Small intestine (tissue), 7 donors: ENCODE measurements around the gene TMEM117. TPM values are rescaled to one million over a fixed set of nuclear protein-coding genes. Genes with fewer than 3 reads are reported as not detected.
"Not testable (repeated sequence)": the region's sequence is repeated elsewhere in the genome, so short reads cannot be mapped to it uniquely, and the experiment has no call there.

ENCODE experiments used
- DNase-seq, 2 donors: peaks; one replicate each; pipeline versions ENCODE4 v3.0.0 to v3.0.0-alpha.2; 2013
- FAIRE-seq: peaks from 2 replicates; lab custom pipeline; 2012; peaks lifted over from hg19 to GRCh38; lab: Jason Lieb, UNC
- H3K27ac ChIP-seq, 3 donors: one replicate each; pipeline ENCODE4 v1.5.1; 2013; ENCODE audit warnings: low read length in 2 of 3, mild to moderate bottlenecking in 2 of 3, control low read depth in 1 of 3, inconsistent platforms in 1 of 3, low read depth in 1 of 3, moderate library complexity in 1 of 3
- H3K27me3 ChIP-seq, 3 donors: one replicate each; pipeline ENCODE4 v1.6.1; 2013; ENCODE audit warnings: low read length in 3 of 3, inconsistent platforms in 1 of 3; ENCODE audit not compliant: control insufficient read depth in 3 of 3, insufficient read depth in 3 of 3
- H3K36me3 ChIP-seq, 3 donors: one replicate each; pipeline ENCODE4 v1.6.1; 2013; ENCODE audit warnings: low read length in 3 of 3, inconsistent platforms in 1 of 3, low read depth in 1 of 3, mild to moderate bottlenecking in 1 of 3, moderate library complexity in 1 of 3; ENCODE audit not compliant: control insufficient read depth in 3 of 3, insufficient read depth in 2 of 3
- H3K4me1 ChIP-seq, 3 donors: one replicate each; pipeline ENCODE4 v1.6.1; 2013; ENCODE audit warnings: low read length in 2 of 3, inconsistent platforms in 1 of 3, low read depth in 1 of 3, mild to moderate bottlenecking in 1 of 3, moderate library complexity in 1 of 3; ENCODE audit not compliant: control insufficient read depth in 3 of 3, insufficient read depth in 2 of 3
- H3K4me3 ChIP-seq, 3 donors: one replicate each; pipeline ENCODE4 v1.5.1; 2013; ENCODE audit warnings: low read length in 3 of 3, control low read depth in 1 of 3, inconsistent platforms in 1 of 3, low read depth in 1 of 3, mild to moderate bottlenecking in 1 of 3, moderate library complexity in 1 of 3
- H3K9me3 ChIP-seq, 2 donors: one replicate each; pipeline ENCODE4 v1.6.1; 2013; ENCODE audit warnings: low read depth in 1 of 2, low read length in 1 of 2; ENCODE audit not compliant: control insufficient read depth in 2 of 2, insufficient read depth in 1 of 2
- WGBS, 3 donors: extraction: QIAGEN DNeasy Blood & Tissue Kit; methylation state at CpG; one replicate each; pipeline ENCODE4 v1.1.7; 2013; 5-methylcytosine and 5-hydroxymethylcytosine counted together
- polyA plus RNA-seq, 4 donors: library from polyadenylated mRNA; stranded (reverse) in 3 of 4; unstranded in 1 of 4; fragments of 200-250 nt in 3 of 4; fragments of 120-200 nt in 1 of 4; gene quantifications; one replicate each; pipeline versions ENCODE4 v1.2.1 to v1.2.3, GENCODE V29; 2013
- donor health status: healthy with polysubstance abuse.
- donor health status: control.
- donor health status: control.
- donor health status: Bipolar disorder and iron deficiency.
- donor health status: healthy.

TMEM117 gene
- polyA plus RNA-seq, 4 donors, result 6.3 to 14.3 (median 13.8) TPM

DNA sequence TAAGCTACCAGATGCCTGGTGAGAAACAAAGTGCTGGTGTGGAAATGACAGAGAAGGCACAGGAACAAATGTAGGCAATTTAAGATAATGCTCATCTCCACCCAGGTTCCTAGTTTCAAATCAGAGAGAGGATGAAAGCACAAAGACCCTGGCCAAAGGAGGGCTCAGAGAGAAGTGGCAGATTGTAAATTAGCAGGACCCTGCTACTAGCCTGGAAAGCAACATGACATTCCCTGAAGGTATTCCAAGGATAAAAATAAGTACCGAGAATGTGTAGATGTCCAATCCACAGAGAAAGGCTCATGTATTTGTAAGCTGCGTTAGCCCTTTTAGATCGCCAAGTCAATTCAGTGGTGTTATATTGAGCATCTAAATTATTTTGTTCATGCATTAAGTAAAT, 324.0 kb downstream of the TMEM117 start:
- Histone ChIP-seq H3K27ac (no peak overlapping the region), H3K9me3 (no peaks in the 10 kb centered on the region), H3K27me3 (no peaks in the 10 kb centered on the region), H3K36me3 (no peaks in the 10 kb centered on the region), H3K4me3 (no peak overlapping the region), H3K4me1 (no peaks in the 10 kb centered on the region)
- no peak for FAIRE-seq
- DNase-seq, result no peak
- 95 to 96% (median 96%) methylated on average over 3 of the region's 3 CpGs for whole genome bisulfite sequencing, 3 donors

DNA sequence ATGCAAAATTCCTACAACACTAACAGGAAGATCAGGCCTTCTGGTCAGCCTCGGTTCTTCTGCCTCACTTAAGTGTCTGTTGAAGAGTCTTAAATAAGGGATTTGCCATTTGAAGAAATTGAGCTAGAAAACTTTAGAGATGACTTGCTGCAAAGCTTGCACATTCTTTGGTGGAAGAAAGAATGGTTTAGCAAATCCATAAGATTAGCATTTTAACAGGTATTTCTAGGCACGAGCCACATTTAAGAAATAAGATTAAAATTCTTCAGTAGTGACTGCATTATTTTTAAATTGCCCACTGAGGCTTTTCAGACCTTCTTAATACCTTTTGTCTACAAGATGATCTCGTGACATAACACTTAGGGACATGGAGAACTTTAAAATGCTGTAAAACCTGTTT, 327.1 kb downstream of the TMEM117 start:
- Histone ChIP-seq H3K4me1 (no peaks in the 10 kb centered on the region), H3K9me3 (no peaks in the 10 kb centered on the region), H3K27me3 (no peaks in the 10 kb centered on the region), H3K27ac (no peak overlapping the region), H3K36me3 (no peaks in the 10 kb centered on the region), H3K4me3 (no peak overlapping the region)
- DNase-seq (no peak), FAIRE-seq (no peak)
- WGBS, 3 donors, result 81 to 93% (median 86%) methylated on average over 3 of the region's 3 CpGs

DNA sequence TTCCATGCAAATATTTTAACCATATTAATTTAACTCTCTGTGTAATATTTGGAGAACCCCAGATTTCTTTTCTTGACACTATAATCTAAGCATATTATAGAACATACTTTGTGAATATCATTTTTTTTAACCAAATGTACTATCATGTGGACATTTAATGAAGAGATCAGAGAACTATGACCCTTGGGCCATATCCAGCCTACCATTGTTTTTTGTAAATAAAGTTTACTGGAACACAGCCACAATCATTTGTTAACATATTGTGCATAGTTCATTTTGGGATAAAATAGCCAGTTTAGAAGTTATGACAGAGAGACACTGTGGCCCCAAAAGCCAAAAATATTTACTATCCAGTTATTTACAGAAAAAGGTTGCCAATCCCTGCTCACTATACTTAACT, 338.2 kb downstream of the TMEM117 start:
- Histone ChIP-seq H3K36me3 (no peaks in the 10 kb centered on the region), H3K27ac (no peak overlapping the region), H3K4me3 (no peak overlapping the region), H3K27me3 (no peaks in the 10 kb centered on the region), H3K9me3 (peaks cover 0 to 3% of the 10 kb centered on the region in 2 donors), H3K4me1 (no peaks in the 10 kb centered on the region)
- DNase-seq (no peak), FAIRE-seq (no peak)

DNA sequence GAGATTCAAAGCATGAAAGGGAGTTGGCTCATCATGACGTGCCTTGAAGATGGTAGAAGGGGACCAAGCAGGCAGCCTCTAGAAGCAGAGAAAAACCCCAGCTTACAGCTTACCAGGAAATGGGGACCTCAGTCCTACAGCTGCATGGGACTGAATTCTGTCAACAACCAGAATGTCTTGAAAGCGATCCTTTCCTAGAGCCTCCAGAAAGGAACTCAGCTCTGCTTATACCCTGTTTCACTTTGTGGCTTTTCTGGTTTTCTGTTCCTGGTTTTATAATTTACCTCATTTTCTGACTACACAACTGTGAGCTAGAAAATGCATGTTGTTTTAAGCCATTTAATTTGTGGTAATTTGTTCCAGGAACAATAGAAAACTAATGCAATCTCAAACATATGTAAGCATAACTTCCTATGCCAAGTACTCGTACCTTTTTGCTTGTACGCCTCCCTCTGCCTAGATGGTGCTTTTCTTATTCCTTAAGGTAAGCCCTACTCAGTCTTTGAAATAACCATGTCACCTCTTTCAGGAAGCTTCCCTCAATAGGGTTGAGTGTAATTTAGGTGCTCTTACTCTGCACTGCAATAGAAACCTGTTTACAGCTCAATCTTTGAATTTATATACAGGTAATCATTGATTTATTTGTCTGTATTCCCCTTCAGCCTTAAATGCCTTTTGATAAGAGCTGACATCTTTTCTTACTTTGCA, 348.8 kb downstream of the TMEM117 start:
- Histone ChIP-seq H3K4me1 (no peaks in the 10 kb centered on the region), H3K4me3 (no peak overlapping the region), H3K27ac (no peak overlapping the region), H3K36me3 (no peaks in the 10 kb centered on the region), H3K27me3 (no peaks in the 10 kb centered on the region), H3K9me3 (no peaks in the 10 kb centered on the region)
- DNase-seq (no peak), FAIRE-seq (no peak)
- 87 to 97% (median 87%) methylated on average over 4 of the region's 4 CpGs for WGBS, 3 donors

- H3K4me3 ChIP-seq, result no peak overlapping the region
- peaks cover 0 to 2% (median 0%) of the 10 kb centered on the region in 3 donors for H3K36me3 ChIP-seq
- WGBS, 3 donors, result 90 to 93% (median 91%) methylated on average over 1 of the region's 1 CpG
- no peak overlapping the region for H3K27ac ChIP-seq
- no peaks in the 10 kb centered on the region for H3K9me3 ChIP-seq
- no peak for FAIRE-seq
- H3K27me3 ChIP-seq, result no peaks in the 10 kb centered on the region
- H3K4me1 ChIP-seq, result no peaks in the 10 kb centered on the region
- no peak for DNase-seq
These were observed 357.4 kb downstream of the TMEM117 start for GRCh38 chr12:44193281-44193680.

GRCh38 chr12:44195719-44196118, 359.8 kb downstream of the TMEM117 start:
- FAIRE-seq, H3K27ac ChIP-seq, H3K4me1 ChIP-seq, DNase-seq, H3K27me3 ChIP-seq, H3K36me3 ChIP-seq, H3K9me3 ChIP-seq, H3K4me3 ChIP-seq: not testable (repeated sequence)
- 58 to 89% (median 88%) methylated on average over 1 of the region's 1 CpG for WGBS, 3 donors

DNA sequence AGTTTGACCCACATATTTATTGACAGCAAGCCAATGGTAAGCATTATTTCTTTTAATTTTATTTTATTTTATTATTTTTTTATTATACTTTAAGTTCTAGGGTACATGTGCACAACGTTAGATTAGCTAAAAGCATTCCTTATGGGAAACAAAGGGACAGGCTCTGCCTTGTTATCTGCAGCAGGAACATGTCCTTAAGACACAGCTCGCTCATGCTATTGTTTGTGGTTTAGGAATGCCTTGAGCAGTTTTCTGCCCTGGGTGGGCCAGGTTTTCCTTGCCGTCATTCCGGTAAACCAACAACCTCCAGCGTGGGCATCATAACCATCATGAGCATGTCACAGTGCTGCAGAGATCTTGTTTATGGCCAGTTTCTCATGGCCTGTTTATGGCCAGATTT, 370.2 kb downstream of the TMEM117 start:
- Histone ChIP-seq H3K9me3 (peaks cover 0 to 9% of the 10 kb centered on the region in 2 donors), H3K4me3 (no peak overlapping the region), H3K36me3 (no peaks in the 10 kb centered on the region), H3K27ac (no peak overlapping the region), H3K27me3 (no peaks in the 10 kb centered on the region), H3K4me1 (no peaks in the 10 kb centered on the region)
- DNase-seq (no peak), FAIRE-seq (no peak)
- 83 to 96% (median 88%) methylated on average over 5 of the region's 5 CpGs for WGBS, 3 donors

DNA sequence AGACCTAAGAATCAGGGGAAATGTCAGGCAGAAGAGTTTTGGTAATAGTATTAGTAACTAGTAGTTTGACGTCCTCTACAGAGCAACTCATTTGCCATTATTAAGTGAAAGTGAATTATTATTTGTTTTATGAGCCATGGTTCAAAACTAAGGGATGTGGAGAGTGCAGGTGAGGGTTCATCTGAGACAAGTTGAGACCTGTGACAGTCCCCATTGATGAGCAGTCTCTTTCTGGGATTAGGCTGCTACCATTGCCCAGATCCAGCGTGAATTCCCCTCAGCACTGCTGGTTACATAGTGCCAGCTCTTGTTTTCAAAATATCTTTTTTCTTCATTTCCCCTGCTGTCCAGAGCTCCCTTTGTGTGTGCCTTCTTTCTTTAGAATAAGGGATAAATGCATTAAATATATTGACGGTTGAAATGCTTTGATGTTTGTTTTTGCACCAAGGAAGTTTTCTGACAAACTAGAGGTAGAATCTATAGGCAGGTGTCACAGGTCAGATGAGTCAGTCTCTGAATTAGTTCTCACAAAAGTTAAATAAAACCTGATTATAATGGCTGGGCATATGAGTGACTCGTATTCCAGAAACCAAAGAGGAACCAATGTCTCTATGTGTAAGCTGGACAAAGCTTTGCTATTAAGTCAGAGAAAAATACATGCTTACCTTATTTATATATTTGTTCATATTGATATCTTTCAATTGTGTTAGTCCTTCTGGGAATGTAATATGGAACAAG, 381.4 kb downstream of the TMEM117 start:
- Histone ChIP-seq H3K4me1 (no peaks in the 10 kb centered on the region), H3K4me3 (no peak overlapping the region), H3K27ac (no peak overlapping the region), H3K27me3 (no peaks in the 10 kb centered on the region), H3K9me3 (peaks cover 0 to 4% of the 10 kb centered on the region in 2 donors), H3K36me3 (peaks cover 0 to 3% (median 0%) of the 10 kb centered on the region in 3 donors)
- no peak for DNase-seq
- no peak for FAIRE-seq
- 75 to 94% (median 87%) methylated on average over 4 of the region's 4 CpGs for WGBS, 3 donors
